PC-9 (cell line): ENCODE results near the gene ZNF608.

Experiments used
- EZH2 ChIP-seq: fragments of 200-600 bp; sonication (generic); IDR thresholded peaks from 2 replicates; pipeline ENCODE4 v1.8.0; 2017; ENCODE audit warnings: antibody characterized with exemption, low read depth
- TF ChIP-seq, protein P1 (sequence below): fragments of 200-600 bp; sonication (generic); conservative IDR thresholded peaks from 2 replicates; pipeline ENCODE4 v1.6.1; 2017; ENCODE audit warnings: mixed run types, antibody characterized with exemption, mild to moderate bottlenecking, moderate library complexity

- TF ChIP-seq, protein P1, sequence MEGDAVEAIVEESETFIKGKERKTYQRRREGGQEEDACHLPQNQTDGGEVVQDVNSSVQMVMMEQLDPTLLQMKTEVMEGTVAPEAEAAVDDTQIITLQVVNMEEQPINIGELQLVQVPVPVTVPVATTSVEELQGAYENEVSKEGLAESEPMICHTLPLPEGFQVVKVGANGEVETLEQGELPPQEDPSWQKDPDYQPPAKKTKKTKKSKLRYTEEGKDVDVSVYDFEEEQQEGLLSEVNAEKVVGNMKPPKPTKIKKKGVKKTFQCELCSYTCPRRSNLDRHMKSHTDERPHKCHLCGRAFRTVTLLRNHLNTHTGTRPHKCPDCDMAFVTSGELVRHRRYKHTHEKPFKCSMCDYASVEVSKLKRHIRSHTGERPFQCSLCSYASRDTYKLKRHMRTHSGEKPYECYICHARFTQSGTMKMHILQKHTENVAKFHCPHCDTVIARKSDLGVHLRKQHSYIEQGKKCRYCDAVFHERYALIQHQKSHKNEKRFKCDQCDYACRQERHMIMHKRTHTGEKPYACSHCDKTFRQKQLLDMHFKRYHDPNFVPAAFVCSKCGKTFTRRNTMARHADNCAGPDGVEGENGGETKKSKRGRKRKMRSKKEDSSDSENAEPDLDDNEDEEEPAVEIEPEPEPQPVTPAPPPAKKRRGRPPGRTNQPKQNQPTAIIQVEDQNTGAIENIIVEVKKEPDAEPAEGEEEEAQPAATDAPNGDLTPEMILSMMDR = no peak
- no peak for TF ChIP-seq EZH2
Observed at GRCh38 chr5:124730381-124730780, 16.1 kb downstream of the ZNF608 start.
